GM21619 (cell line): ENCODE measurements around the gene MAP2K5.
A peak's percentile ranks its signal among the peaks of the same experiment; 100 is the strongest.

Experiments used
- ATAC-seq: cut with Tn5 transposase; IDR thresholded peaks from one replicate; pipeline ENCODE4 v1.9.1; 2021; ENCODE audit not compliant: unreplicated experiment

MAP2K5 gene

DNA sequence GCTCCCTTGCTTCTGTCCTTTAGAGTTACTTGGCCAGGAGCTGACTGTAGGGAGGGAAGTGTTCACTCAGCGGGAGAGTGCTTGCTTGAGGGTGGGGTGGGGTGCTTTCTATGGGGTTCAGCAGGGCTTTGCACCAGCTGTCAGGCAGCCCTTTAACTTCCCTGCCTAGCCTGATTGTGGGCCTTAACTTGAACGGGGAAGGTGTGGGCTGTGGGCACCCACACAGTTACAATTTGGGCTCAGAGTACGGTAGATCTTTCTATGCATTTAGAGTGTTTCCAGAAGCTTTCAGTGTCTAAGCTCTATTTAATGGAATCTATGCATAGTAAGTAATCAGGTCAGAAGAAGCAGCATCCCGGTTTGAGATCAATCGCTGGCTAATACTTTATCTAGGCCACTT is 234.6 kb downstream of the MAP2K5 start:
- no peak for ATAC-seq

DNA sequence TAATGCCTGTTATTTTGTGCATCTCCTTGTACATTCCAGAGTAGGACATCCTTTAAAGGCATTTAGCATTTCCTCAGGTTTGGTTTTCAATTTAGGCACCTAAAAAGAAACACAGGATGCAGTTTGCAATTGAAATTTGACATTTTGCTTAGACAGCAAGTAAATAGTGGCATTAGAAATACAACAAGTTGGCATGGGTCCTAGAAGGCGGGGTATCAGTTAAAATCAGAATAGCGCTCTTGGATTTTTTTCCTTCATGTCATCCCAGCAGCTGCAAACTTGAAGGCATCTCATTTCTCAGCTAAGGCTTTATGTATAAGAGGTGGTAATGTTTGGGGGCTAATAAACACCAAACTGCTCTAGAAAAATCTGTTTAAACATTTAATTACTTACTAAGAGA is 235.3 kb downstream of the MAP2K5 start:
- no peak for ATAC-seq

GRCh38 chr15:67778968-67779548 is 236.6 kb downstream of the MAP2K5 start:
- no peak for ATAC-seq

GRCh38 chr15:67779549-67780111 is 237.1 kb downstream of the MAP2K5 start:
- no peak for ATAC-seq

DNA sequence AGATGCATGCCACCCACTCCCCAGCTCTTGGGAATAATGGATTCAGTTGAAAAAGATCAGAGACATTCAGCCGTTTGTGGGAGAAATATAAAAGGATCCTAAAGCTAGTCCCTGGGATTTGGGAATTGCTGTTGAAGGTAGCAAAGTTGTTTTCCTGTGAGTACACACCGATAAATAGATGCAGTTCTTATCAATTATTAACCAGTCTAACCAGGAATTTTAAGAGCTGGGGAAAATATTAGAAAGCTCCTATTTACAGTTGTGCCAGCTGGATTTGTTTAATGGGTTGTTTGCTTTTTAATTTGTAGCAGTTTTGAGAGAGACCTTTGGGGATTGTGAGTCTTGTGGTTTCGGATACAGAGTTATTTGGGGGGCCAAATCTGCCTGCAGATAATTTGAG is 238.6 kb downstream of the MAP2K5 start:
- no peak for ATAC-seq

- ATAC-seq = no peak
Observed at GRCh38 chr15:67781907-67782690, 239.6 kb downstream of the MAP2K5 start.

DNA sequence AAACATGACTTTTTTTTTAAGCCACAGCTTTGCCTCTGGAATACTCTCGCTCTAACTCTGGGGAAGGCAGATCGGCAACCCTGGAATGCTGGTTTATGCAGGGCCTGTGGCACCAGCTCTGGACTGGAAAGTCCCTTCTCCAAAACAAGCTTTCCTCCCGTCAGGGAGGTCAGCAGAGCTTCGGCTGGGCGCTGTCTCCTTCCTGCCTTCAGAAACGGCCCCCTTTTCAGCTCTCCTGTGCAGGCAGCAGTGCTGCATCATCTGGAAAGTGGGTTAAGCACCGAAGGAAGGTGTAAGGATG is 240.1 kb downstream of the MAP2K5 start:
- no peak for ATAC-seq

GRCh38 chr15:67783303-67783702 is 240.8 kb downstream of the MAP2K5 start:
- peak; percentile 61 for ATAC-seq

DNA sequence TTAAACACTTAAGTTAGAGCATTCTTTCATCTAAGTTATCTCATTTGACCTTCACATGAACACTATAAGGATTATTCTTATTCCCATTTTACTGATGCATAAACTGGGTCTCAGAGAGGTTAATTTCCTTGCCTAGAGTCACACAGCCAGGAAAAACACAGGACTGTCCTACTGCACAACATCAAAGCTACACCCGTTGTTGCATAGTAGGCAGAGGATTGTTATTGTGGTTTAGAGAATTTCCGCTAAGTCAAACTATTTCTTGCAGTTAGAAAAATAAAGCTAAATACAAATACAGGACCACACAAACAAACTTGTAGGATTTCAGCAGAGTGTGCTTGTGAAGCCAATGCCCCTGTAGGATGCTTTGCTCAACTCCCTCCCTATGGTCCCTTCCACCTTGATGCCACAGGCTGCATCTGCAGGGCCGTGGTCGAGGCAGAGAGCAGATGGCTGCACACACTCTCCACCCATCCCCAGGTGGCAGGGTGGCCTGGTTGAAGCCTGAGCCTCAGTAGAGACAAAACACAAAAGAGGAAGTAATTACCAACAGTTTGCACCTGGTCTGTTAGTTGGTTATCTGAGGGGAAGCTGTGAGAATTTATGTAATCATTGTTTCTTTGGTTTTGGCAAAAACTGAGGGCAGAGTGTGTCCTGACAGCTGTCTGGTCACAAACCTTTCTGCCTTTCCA is 241.7 kb downstream of the MAP2K5 start:
- ATAC-seq = peak; percentile 77

DNA sequence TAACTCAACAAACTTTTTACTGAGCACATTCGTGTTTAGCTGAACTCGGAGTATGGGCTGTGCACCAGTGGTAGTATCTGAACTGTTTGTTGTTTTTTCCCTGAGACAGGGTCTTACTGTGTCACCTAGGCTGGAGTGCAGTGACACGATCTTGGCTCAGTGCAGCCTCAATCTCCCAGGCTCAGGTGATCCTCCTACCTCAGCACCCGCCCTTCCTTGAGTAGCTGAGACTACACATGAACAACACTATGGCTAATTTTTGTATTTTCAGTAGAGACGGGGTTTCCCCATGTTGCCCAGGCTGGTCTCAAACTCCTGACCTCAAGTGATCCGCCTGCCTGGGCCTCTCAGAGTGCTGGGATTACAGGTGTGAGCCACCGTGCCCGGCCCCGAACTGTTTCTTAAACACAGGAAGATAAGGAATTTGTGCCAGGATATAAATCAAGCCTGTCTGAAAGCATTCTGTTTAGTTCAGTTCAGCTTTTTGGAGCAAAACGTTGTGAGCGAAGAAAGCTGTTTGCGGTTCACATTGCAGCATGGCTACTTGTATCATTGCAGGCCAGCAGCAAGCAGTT is 242.4 kb downstream of the MAP2K5 start:
- peak; percentile 11 for ATAC-seq

DNA sequence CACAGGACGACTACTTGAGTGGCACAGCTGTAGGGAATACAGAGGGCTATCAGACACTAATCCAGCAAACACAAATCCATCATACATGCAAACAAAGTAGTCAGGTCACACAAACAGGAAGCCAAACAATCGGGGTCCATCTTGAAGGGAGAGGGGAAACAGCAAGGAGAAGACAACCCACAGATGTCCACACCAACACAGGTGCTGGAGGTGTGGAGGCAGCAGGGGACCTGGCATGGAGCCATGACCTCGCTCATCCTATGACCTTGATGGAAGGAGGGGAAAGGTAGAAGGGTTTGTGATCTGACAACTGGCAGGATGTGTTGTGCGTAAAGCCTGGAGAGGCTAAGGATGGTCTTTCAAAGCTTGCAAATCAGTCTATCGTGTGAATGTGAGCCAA is 242.9 kb downstream of the MAP2K5 start:
- ATAC-seq = no peak

DNA sequence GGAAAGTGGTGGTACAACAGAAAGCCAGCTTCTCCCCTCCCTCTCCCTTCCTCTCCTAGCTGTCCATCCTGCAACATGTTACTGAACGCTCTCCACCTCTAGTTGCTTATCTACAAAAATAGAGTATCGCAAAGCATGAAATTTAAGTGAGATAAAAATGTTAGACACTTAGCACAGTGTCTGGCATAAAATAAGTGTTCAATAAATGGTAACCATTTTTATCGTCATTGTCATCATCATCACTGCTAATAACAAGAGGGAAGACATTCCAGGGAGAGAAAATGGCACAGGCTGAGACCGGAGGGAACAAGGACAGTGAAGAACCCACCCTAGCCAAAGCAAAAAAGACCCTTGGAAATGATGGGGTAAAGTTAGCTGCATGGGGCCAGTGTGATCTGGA is 244.1 kb downstream of the MAP2K5 start:
- no peak for ATAC-seq

DNA sequence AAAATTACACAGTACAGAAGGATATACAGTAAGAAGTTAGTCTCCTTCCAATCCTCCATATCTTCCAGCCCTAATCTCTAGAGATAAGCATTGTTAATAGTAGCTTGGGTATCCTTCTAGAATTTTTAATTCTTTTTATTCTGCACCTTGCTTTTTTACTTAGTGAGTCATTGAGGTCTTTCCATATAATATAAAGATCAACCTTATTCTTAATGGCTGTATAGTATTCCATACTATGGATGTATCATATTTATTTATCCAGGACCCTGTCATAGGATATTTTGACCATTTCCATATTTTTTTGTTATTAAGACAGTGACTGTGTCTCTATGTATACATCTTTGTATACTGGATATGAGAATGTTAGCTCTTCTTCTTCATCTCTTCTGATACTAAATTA is 246.5 kb downstream of the MAP2K5 start:
- ATAC-seq = no peak

DNA sequence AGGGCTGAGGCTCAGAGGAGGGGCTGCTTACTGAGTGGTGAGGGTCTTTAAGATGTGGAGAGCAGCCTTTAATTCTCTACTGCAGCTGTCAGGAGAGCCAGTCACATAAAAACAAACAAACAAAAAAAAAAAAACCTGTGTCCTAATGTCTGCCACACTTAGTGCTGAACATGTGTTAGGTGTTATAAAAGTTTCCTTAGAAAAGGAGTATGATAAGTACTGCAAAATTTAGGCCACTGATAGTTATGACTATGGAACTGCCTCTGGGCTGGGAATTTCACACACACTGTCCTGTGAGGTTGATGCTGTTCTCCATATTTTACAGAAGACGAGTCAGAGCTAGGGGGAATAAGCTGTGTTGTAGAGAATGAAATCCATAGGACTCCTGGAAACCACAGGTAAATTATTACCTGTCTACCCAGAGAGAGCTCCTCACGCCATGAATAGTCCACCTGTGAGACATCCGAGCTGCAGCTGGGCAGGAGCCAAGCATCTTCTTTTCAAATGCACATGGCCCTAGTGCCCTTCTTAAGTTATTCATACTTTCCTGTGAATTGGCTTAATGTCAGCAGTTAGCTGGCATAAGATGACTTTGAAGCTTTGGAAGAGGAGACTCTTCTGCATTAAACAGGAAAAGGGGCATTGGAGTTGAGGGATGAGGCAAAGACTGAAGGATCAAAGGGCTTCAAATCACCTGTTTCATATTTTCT is 248.3 kb downstream of the MAP2K5 start:
- no peak for ATAC-seq

- no peak for ATAC-seq
Observed at GRCh38 chr15:67792250-67792942, 249.9 kb downstream of the MAP2K5 start.

GRCh38 chr15:67794832-67795574 is 252.5 kb downstream of the MAP2K5 start:
- no peak for ATAC-seq

GRCh38 chr15:67796196-67797127 is 254.0 kb downstream of the MAP2K5 start:
- no peak for ATAC-seq

DNA sequence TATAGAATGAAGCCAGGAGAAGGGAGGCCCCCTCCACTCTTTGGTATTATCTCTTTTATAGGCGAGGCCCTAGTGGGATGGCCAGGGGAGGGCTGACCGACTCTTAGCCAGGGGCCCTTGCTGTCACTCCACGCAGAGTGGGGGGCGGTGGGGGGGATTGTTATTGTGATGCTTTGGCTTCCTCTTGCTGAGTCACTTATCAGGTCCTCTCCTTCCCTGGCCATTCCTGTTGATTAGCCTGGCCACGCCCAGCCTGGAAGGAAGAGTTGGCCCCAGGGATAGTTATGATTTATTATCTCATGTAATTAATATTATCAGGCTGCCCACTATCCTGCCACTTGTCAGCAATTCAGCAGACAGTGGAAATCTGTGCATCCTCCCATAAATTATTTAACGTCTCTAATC is 257.3 kb downstream of the MAP2K5 start:
- no peak for ATAC-seq

DNA sequence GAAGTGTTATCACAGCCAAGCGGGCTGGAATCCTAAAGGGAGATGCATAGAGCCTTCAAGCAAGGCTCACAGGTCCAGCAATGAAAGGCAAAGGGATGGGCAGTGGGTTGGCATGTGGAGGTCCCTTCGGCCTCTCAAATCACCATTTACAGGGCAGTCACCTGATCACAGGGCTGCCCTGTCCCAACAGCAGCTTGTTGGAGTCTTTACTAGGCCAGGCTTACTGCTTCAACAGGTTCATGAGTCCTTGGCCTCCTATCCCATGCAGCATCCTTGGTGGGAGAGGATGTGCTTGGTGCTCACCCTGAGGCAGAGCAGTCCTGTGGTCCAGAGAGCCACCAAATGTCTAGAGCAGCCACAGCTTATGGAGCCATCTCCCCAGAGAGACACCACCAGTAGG is 258.6 kb downstream of the MAP2K5 start:
- no peak for ATAC-seq
